H1 (cell line): ENCODE measurements around the gene MBP. TPM values are rescaled to one million over a fixed set of nuclear protein-coding genes. Genes with fewer than 3 reads are reported as not detected.

Experiments
- CTCF ChIA-PET: fragments of 300-600 bp; sonication (Branson Sonifier 250); formaldehyde crosslinking; loops from one replicate; lab custom pipeline; 2021; ENCODE audit not compliant: partially characterized antibody; lab: Charles Lee
- POLR2A ChIA-PET: fragments of 300-600 bp; sonication (Branson Sonifier 250); formaldehyde crosslinking; loops from one replicate; lab custom pipeline; 2021; ENCODE audit warnings: inconsistent platforms; ENCODE audit not compliant: partially characterized antibody; lab: Charles Lee
- DNase-seq, 2 experiments: peaks; one replicate each; pipeline versions ENCODE4 v3.0.0 to v3.0.0-alpha.2; 2010 to 2022; ENCODE audit warnings: low spot score in 2 of 2, low read depth in 1 of 2, mixed read lengths in 1 of 2
- FAIRE-seq: peaks from 2 replicates; lab custom pipeline; 2011; peaks lifted over from hg19 to GRCh38; lab: Jason Lieb, UNC
- H2AFZ ChIP-seq: 2 replicates; pipeline ENCODE4 v1.8.1; 2012; ENCODE audit warnings: low read length, inconsistent platforms
- H2AK5ac ChIP-seq: 2 replicates; pipeline ENCODE4 v1.6.1; 2013; ENCODE audit warnings: low read depth, low read length
- H2BK120ac ChIP-seq: replicated peaks from 2 replicates; pipeline ENCODE3; 2013; ENCODE audit warnings: low read depth, low read length, inconsistent platforms
- H2BK12ac ChIP-seq: 2 replicates; pipeline ENCODE4 v1.6.1; 2013; ENCODE audit warnings: low read depth, low read length
- H2BK15ac ChIP-seq: 2 replicates; pipeline ENCODE4 v1.6.1; 2013; ENCODE audit warnings: low read length
- H2BK20ac ChIP-seq: 2 replicates; pipeline ENCODE4 v1.6.1; 2013; ENCODE audit warnings: low read length
- H2BK5ac ChIP-seq: 2 replicates; pipeline ENCODE4 v1.6.1; 2013; ENCODE audit warnings: low read depth, low read length
- H3K14ac ChIP-seq: 2 replicates; pipeline ENCODE4 v1.6.1; 2013; ENCODE audit warnings: inconsistent platforms; ENCODE audit not compliant: insufficient read length
- H3K18ac ChIP-seq: 2 replicates; pipeline ENCODE4 v1.6.1; 2013; ENCODE audit warnings: low read length; ENCODE audit errors: extremely low read depth
- H3K23ac ChIP-seq: 2 replicates; pipeline ENCODE4 v1.6.1; 2013; ENCODE audit warnings: inconsistent platforms; ENCODE audit not compliant: insufficient read length
- H3K23me2 ChIP-seq: 2 replicates; pipeline ENCODE4 v1.6.1; 2013; ENCODE audit warnings: low read depth, low read length
- H3K27ac ChIP-seq: 2 replicates; pipeline ENCODE4 v1.6.1; 2011; ENCODE audit warnings: low read depth, low read length, inconsistent platforms
- H3K27me3 ChIP-seq, 4 experiments: replicated peaks in 1 of 4; 1 replicate in 1 of 4; 2 replicates in 3 of 4; pipeline versions ENCODE4 v1.6.1 to v1.8.1; 2011 to 2013; ENCODE audit warnings: low read length in 3 of 4, mild to moderate bottlenecking in 3 of 4, inconsistent platforms in 2 of 4, mixed read lengths in 2 of 4, moderate library complexity in 1 of 4; ENCODE audit not compliant: control insufficient read depth in 3 of 4, insufficient read depth in 3 of 4; ENCODE audit errors: extremely low read depth in 1 of 4
- H3K36me3 ChIP-seq, 4 experiments: 2 replicates each; pipeline versions ENCODE4 v1.6.1 to v1.8.1; 2011 to 2013; ENCODE audit warnings: mild to moderate bottlenecking in 4 of 4, low read length in 3 of 4, moderate library complexity in 2 of 4, control low read depth in 1 of 4, inconsistent platforms in 1 of 4; ENCODE audit not compliant: insufficient read depth in 4 of 4, control insufficient read depth in 2 of 4
- H3K4ac ChIP-seq: replicated peaks from 2 replicates; pipeline ENCODE3; 2013; ENCODE audit warnings: low read length, low read depth, mixed read lengths, inconsistent platforms; ENCODE audit not compliant: insufficient read length
- H3K4me1 ChIP-seq, 4 experiments: replicated peaks in 1 of 4; 1 replicate in 1 of 4; 2 replicates in 3 of 4; pipeline versions ENCODE4 v1.6.1 to v1.8.1; 2011 to 2013; ENCODE audit warnings: low read length in 3 of 4, inconsistent platforms in 2 of 4, mixed read lengths in 1 of 4; ENCODE audit not compliant: insufficient read depth in 4 of 4, control insufficient read depth in 3 of 4
- H3K4me2 ChIP-seq, 2 experiments: 2 replicates each; pipeline versions ENCODE4 v1.6.1 to v1.8.1; 2011 to 2013; ENCODE audit warnings: low read depth in 2 of 2, low read length in 2 of 2, control low read depth in 1 of 2, inconsistent platforms in 1 of 2, mild to moderate bottlenecking in 1 of 2; ENCODE audit not compliant: insufficient read depth in 1 of 2
- H3K4me3 ChIP-seq, 4 experiments: fragments of 200-600, 300-600 bp in 1 of 4; sonication (generic), shearing (Covaris generic), sonication (Bioruptor Twin) in 1 of 4; 2 replicates each; pipeline versions ENCODE4 v1.5.1 to v1.8.1; 2011 to 2016; ENCODE audit warnings: low read length in 4 of 4, low read depth in 3 of 4, control low read depth in 2 of 4, inconsistent platforms in 2 of 4, mild to moderate bottlenecking in 2 of 4, mixed read lengths in 1 of 4, moderate library complexity in 1 of 4; ENCODE audit not compliant: insufficient read depth in 2 of 4; ENCODE audit errors: extremely low read depth in 1 of 4
- H3K56ac ChIP-seq: replicated peaks from 2 replicates; pipeline ENCODE3; 2013; ENCODE audit warnings: low read depth, mild to moderate bottlenecking, mixed read lengths, low read length, inconsistent platforms; ENCODE audit not compliant: insufficient read length
- H3K79me1 ChIP-seq: 2 replicates; pipeline ENCODE4 v1.6.1; 2013; ENCODE audit warnings: low read depth, low read length, control low read depth
- H3K79me2 ChIP-seq, 2 experiments: 2 replicates each; pipeline versions ENCODE4 v1.6.1 to v1.8.1; 2012 to 2013; ENCODE audit warnings: low read length in 2 of 2, mild to moderate bottlenecking in 2 of 2, inconsistent platforms in 1 of 2; ENCODE audit not compliant: insufficient read depth in 2 of 2, control insufficient read depth in 1 of 2
- H3K9ac ChIP-seq, 4 experiments: replicated peaks in 1 of 4; 1 replicate in 1 of 4; 2 replicates in 3 of 4; pipeline versions ENCODE4 v1.6.1 to v1.8.1; 2011 to 2013; ENCODE audit warnings: low read depth in 3 of 4, low read length in 3 of 4, control low read depth in 2 of 4, mild to moderate bottlenecking in 2 of 4, moderate library complexity in 2 of 4, inconsistent platforms in 1 of 4; ENCODE audit errors: extremely low read depth in 1 of 4
- H3K9me3 ChIP-seq, 2 experiments: 2 replicates each; pipeline versions ENCODE4 v1.6.1 to v1.8.1; 2012 to 2013; ENCODE audit warnings: mild to moderate bottlenecking in 2 of 2, moderate library complexity in 2 of 2, control low read depth in 1 of 2, inconsistent platforms in 1 of 2, low read depth in 1 of 2, low read length in 1 of 2, mixed read lengths in 1 of 2; ENCODE audit not compliant: insufficient read depth in 2 of 2
- H4K20me1 ChIP-seq, 2 experiments: replicated peaks in 1 of 2; 2 replicates each; pipeline versions ENCODE3 to v1.8.1; 2011 to 2013; ENCODE audit warnings: inconsistent platforms in 2 of 2, low read length in 2 of 2, mild to moderate bottlenecking in 1 of 2; ENCODE audit not compliant: insufficient read depth in 2 of 2, control insufficient read depth in 1 of 2
- H4K5ac ChIP-seq: 2 replicates; pipeline ENCODE4 v1.6.1; 2013; ENCODE audit warnings: low read length, low read depth, mixed read lengths, inconsistent platforms; ENCODE audit not compliant: insufficient read length
- H4K8ac ChIP-seq: 2 replicates; pipeline ENCODE4 v1.8.0; 2013; ENCODE audit warnings: mild to moderate bottlenecking, moderate library complexity, low read length, inconsistent platforms; ENCODE audit not compliant: insufficient read depth; ENCODE audit errors: extremely low read depth
- H4K91ac ChIP-seq: replicated peaks from 2 replicates; pipeline ENCODE3; 2013; ENCODE audit warnings: low read length, mixed read lengths, inconsistent platforms; ENCODE audit not compliant: insufficient read length
- BCL11A ChIP-seq, 2 experiments: IDR thresholded peaks; one replicate each; pipeline ENCODE4 v1.6.1; 2011; ENCODE audit warnings: low read depth in 2 of 2, low read length in 2 of 2, mild to moderate bottlenecking in 2 of 2
- CBX5 ChIP-seq: fragments of 300-800, 300-1000 bp; sonication (generic); IDR thresholded peaks from 2 replicates; pipeline ENCODE4 v1.7.1; 2016; ENCODE audit warnings: antibody characterized with exemption, low read length, low read depth
- CTCF ChIP-seq, 3 experiments: IDR thresholded peaks; 1 replicate in 2 of 3; 2 replicates in 1 of 3; pipeline versions ENCODE4 v1.5.1 to v1.6.1; 2011; ENCODE audit warnings: low read length in 3 of 3, mild to moderate bottlenecking in 3 of 3, inconsistent platforms in 2 of 3, low read depth in 1 of 3, moderate library complexity in 1 of 3; ENCODE audit not compliant: insufficient read depth in 1 of 3; ENCODE audit errors: control extremely low read depth in 1 of 3
- GABPA ChIP-seq: IDR thresholded peaks from 2 replicates; pipeline ENCODE4 v1.6.1; 2011; ENCODE audit warnings: mild to moderate bottlenecking, low read length, moderate library complexity, borderline replicate concordance; ENCODE audit not compliant: insufficient read depth
- HDAC2 ChIP-seq, 2 experiments: fragments of 300-600 bp in 1 of 2; sonication (generic) in 1 of 2; IDR thresholded peaks; 2 replicates each; pipeline ENCODE4 v1.6.1; 2011 to 2012; ENCODE audit warnings: low read depth in 2 of 2, low read length in 2 of 2, mild to moderate bottlenecking in 2 of 2, moderate library complexity in 2 of 2, borderline replicate concordance in 1 of 2, inconsistent platforms in 1 of 2
- POU5F1 ChIP-seq: IDR thresholded peaks from 2 replicates; pipeline ENCODE4 v1.6.1; 2011; ENCODE audit warnings: low read depth, mild to moderate bottlenecking, low read length, moderate library complexity
- RBBP5 ChIP-seq: IDR thresholded peaks from 2 replicates; pipeline ENCODE4 v1.7.1; 2012; ENCODE audit warnings: low read depth, mild to moderate bottlenecking, inconsistent platforms, low read length, moderate library complexity, borderline replicate concordance
- RXRA ChIP-seq: IDR thresholded peaks from 2 replicates; pipeline ENCODE4 v1.6.1; 2011; ENCODE audit warnings: low read depth, mild to moderate bottlenecking, low read length, moderate library complexity; ENCODE audit not compliant: insufficient read depth
- SP2 ChIP-seq: IDR thresholded peaks from 2 replicates; pipeline ENCODE4 v1.6.1; 2012; ENCODE audit warnings: mild to moderate bottlenecking, low read length, inconsistent platforms
- SP4 ChIP-seq: IDR thresholded peaks from 2 replicates; pipeline ENCODE4 v1.6.1; 2012; ENCODE audit warnings: low read length, inconsistent platforms
- WGBS, 2 experiments: shearing (Covaris generic) in 1 of 2; methylation state at CpG; one replicate each; pipeline versions ENCODE4 v1.1.6 to v1.1.7; 2013 to 2015; ENCODE audit warnings: low lambda C conversion rate in 2 of 2, mixed read lengths in 2 of 2, inconsistent platforms in 1 of 2, low coverage in 1 of 2, missing lambda C conversion rate in 1 of 2; ENCODE audit not compliant: insufficient replicate concordance in 2 of 2, insufficient coverage in 1 of 2, insufficient read length in 1 of 2; ENCODE audit errors: extremely low coverage in 1 of 2, missing lambda C conversion rate in 1 of 2; 5-methylcytosine and 5-hydroxymethylcytosine counted together
- polyA plus RNA-seq, 7 experiments: library from polyadenylated mRNA; depleted of rRNA in 3 of 7; stranded (reverse) in 5 of 7; unstranded in 2 of 7; fragments of >200 nt in 5 of 7; fragments of 200-250 nt in 2 of 7; gene quantifications; 1 replicate in 5 of 7; 2 replicates in 1 of 7; 4 replicates in 1 of 7; pipeline versions ENCODE4 v1.2.1 to v1.2.3, GENCODE V29; 2011 to 2013; ENCODE audit warnings: missing spikeins in 2 of 7, mixed read lengths in 2 of 7
- total RNA-seq: library from RNA; stranded (reverse); fragmentation: NEBNext Ultra II Directional; extraction: Animal tissue kit (Norgen Biotek cat#: 25700); gene quantifications from 2 replicates; pipeline ENCODE4 v1.2.1, GENCODE V29; 2021

MBP gene
- total and polyA plus RNA-seq, 2 of the 8 experiments (the other 6 are each of a cell fraction or from before 2014, with no cell fraction given) = 7.7 to 19.2 TPM

DNA sequence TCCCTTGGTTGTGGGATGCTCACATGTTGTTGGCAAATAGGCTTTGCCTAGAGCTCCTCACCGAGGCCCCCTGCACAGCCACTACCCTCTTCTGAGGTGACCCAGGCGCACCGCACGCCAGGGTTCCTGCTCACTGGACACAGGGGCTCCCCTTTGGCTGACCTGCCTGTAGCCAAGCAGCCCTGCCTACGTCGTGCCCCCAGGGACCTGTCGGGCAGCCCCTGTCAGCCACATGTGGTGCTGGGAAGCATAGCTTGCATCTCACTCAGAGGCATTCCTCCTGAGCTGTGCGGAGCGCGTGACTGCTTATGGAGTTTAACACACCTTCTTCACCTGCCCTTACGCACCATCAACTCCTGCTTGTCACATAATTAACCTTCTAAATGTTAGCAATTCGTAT, 194.0 kb downstream of the MBP start:
- Histone ChIP-seq H3K4ac (no peak overlapping the region), H2BK12ac (no peak overlapping the region), H3K9ac (no peak overlapping the region), H4K8ac (no peak overlapping the region), H3K36me3 (peaks cover 0 to 9% (median 3%) of the 10 kb centered on the region in 4 experiments; a peak in 6 of 8 replicates), H2AFZ (no peak overlapping the region), H4K20me1 (peaks cover 0 to 1% of the 10 kb centered on the region in 2 experiments), H3K56ac (no peak overlapping the region), H4K5ac (no peak overlapping the region), H2BK5ac (no peak overlapping the region), H3K4me1 (no peaks in the 10 kb centered on the region), H2BK120ac (no peak overlapping the region), H3K9me3 (no peaks in the 10 kb centered on the region), H3K4me2 (no peak overlapping the region), H4K91ac (no peak overlapping the region), H3K14ac (no peak overlapping the region), H3K79me2 (no peaks in the 10 kb centered on the region), H3K27ac (no peak overlapping the region), H2AK5ac (no peak overlapping the region), H3K18ac (no peak overlapping the region), H2BK20ac (no peak overlapping the region), H3K27me3 (no peaks in the 10 kb centered on the region), H3K79me1 (no peaks in the 10 kb centered on the region), H2BK15ac (no peak overlapping the region), H3K23ac (no peak overlapping the region), H3K23me2 (no peaks in the 10 kb centered on the region), H3K4me3 (no peak overlapping the region)
- DNase-seq (no peak), FAIRE-seq (no peak)
- 97% methylated on average over 12 of the region's 12 CpGs; no CpG with 5 or more reads in 1 of the 2 experiments for WGBS, 2 experiments
- ChIA-PET POLR2A (interaction anchor here (1.5 kb wide), 1 partner anchor 10 kb away, joined by 3 read pairs; no protein-coding TSS in a partner anchor), CTCF (interaction anchor here (0.7 to 3.7 kb wide), 7 partner anchors 14 to 765 kb away, joined by 3 to 19 read pairs (median 3); partner anchors contain the start of gene GALR1)
- TF ChIP-seq SP4 (no peak), SP2 (no peak), GABPA (no peak), CBX5 (no peak), POU5F1 (no peak), CTCF (IDR thresholded peaks at IDR 0.05; ENCODE audit: control extremely low read depth in 1 of 3, insufficient read depth in 1 of 3, low read depth in 1 of 3, low read length in 3 of 3) (no peak), RBBP5 (no peak), BCL11A (IDR thresholded peaks at IDR 0.05; ENCODE audit: low read depth in 2 of 2, low read length in 2 of 2) (no peak), HDAC2 (IDR thresholded peaks at IDR 0.05; ENCODE audit: borderline replicate concordance in 1 of 2, low read depth in 2 of 2, low read length in 2 of 2) (no peak), RXRA (no peak)
